ENCODE measurements around the gene PAIP2B. TPM values are rescaled to one million over a fixed set of nuclear protein-coding genes. Genes with fewer than 3 reads are reported as not detected.
A peak's percentile ranks its signal among the peaks of the same experiment; 100 is the strongest.

PAIP2B gene
- total RNA-seq, 2 experiments from 2014 or later: 3.1 to 3.4 TPM

- Mint-ChIP-seq H3K27ac (peak overlapping the region; percentile 49), H3K4me1 (ENCODE audit: low read depth) (no peaks in the 10 kb centered on the region), H3K9me3 (no peaks in the 10 kb centered on the region), H3K27me3 (no peaks in the 10 kb centered on the region), H3K4me3 (no peak overlapping the region), H3K36me3 (ENCODE audit: low read depth) (peaks cover 21% of the 10 kb centered on the region)
- ATAC-seq: no peak
- CTCF ChIA-PET: interaction anchor here (0.6 to 1.9 kb wide), 5 partner anchors 30 to 127 kb away, joined by 3 to 5 read pairs (median 4); no protein-coding TSS in a partner anchor
- intact Hi-C loops (cut with micrococcal nuclease): loop anchor here (10.0 kb wide), 1 partner anchor 125 kb away; no protein-coding TSS in a partner anchor
- no peak for DNase-seq
- POLR2A ChIA-PET: interaction anchor here (1.4 kb wide), 1 partner anchor 181 kb away, joined by 4 read pairs; the partner anchor contains the start of gene ZNF638
- TF ChIP-seq, protein P1, sequence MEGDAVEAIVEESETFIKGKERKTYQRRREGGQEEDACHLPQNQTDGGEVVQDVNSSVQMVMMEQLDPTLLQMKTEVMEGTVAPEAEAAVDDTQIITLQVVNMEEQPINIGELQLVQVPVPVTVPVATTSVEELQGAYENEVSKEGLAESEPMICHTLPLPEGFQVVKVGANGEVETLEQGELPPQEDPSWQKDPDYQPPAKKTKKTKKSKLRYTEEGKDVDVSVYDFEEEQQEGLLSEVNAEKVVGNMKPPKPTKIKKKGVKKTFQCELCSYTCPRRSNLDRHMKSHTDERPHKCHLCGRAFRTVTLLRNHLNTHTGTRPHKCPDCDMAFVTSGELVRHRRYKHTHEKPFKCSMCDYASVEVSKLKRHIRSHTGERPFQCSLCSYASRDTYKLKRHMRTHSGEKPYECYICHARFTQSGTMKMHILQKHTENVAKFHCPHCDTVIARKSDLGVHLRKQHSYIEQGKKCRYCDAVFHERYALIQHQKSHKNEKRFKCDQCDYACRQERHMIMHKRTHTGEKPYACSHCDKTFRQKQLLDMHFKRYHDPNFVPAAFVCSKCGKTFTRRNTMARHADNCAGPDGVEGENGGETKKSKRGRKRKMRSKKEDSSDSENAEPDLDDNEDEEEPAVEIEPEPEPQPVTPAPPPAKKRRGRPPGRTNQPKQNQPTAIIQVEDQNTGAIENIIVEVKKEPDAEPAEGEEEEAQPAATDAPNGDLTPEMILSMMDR (IDR thresholded peaks at IDR 0.05): no peak
Measured at GRCh38 chr2:71150082-71150816, 76.7 kb downstream of the PAIP2B start.

GRCh38 chr2:71148506-71149063 is 78.3 kb downstream of the PAIP2B start:
- intact Hi-C loops (cut with micrococcal nuclease): no loop called here
- no peaks in the 10 kb centered on the region for H3K4me1 Mint-ChIP-seq (ENCODE audit: low read depth)
- POLR2A ChIA-PET: interaction anchor here (1.0 kb wide), 1 partner anchor 11 kb away, joined by 4 read pairs; no protein-coding TSS in a partner anchor
- H3K4me3 Mint-ChIP-seq: no peak overlapping the region
- ATAC-seq: no peak
- no peaks in the 10 kb centered on the region for H3K9me3 Mint-ChIP-seq
- TF ChIP-seq, protein P1 (IDR thresholded peaks at IDR 0.05): no peak
- peaks cover 32% of the 10 kb centered on the region for H3K36me3 Mint-ChIP-seq (ENCODE audit: low read depth)
- DNase-seq: no peak
- CTCF ChIA-PET: interaction anchor here (1.0 kb wide), 1 partner anchor 9 kb away, joined by 5 read pairs; no protein-coding TSS in a partner anchor
- no peaks in the 10 kb centered on the region for H3K27me3 Mint-ChIP-seq
- no peak overlapping the region for H3K27ac Mint-ChIP-seq

DNA sequence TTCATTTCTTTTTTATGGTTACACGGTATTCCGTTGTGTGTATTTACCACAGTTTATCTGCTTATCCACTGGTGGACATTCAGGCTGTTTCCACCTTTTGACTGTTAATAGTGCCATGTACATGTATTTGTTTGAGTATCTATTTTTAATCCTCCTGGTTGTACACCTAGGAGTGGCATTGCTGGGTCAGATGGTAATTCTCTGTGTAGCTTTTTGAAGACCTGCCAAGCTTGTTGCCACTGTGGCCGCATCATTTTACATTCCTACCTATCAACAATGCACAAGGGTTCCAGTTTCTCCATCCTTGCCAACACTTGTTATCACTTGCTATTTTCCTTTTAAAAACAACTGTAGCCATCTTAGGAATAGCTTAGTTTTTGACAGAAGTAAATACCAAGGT is 83.1 kb downstream of the PAIP2B start:
- intact Hi-C loops (cut with micrococcal nuclease): no loop called here
- no peaks in the 10 kb centered on the region for H3K4me1 Mint-ChIP-seq (ENCODE audit: low read depth)
- no peak overlapping the region for H3K4me3 Mint-ChIP-seq
- H3K27ac Mint-ChIP-seq: peak overlapping the region; percentile 0
- no peaks in the 10 kb centered on the region for H3K27me3 Mint-ChIP-seq
- TF ChIP-seq, protein P1 (IDR thresholded peaks at IDR 0.05): no peak
- no peak for DNase-seq
- no peak for ATAC-seq
- ChIA-PET POLR2A (interaction anchor here (0.7 kb wide), 1 partner anchor 13 kb away, joined by 4 read pairs; no protein-coding TSS in a partner anchor), CTCF (interaction anchor here (1.0 to 3.2 kb wide), 4 partner anchors 11 to 76 kb away, joined by 3 to 8 read pairs (median 5); no protein-coding TSS in a partner anchor)
- peaks cover 50% of the 10 kb centered on the region for H3K36me3 Mint-ChIP-seq (ENCODE audit: low read depth)
- H3K9me3 Mint-ChIP-seq: no peaks in the 10 kb centered on the region

GRCh38 chr2:71136174-71136573 is 90.7 kb downstream of the PAIP2B start:
- Mint-ChIP-seq H3K27me3 (no peaks in the 10 kb centered on the region), H3K27ac (no peak overlapping the region), H3K36me3 (ENCODE audit: low read depth) (peaks cover 31% of the 10 kb centered on the region), H3K9me3 (no peaks in the 10 kb centered on the region), H3K4me3 (no peak overlapping the region), H3K4me1 (ENCODE audit: low read depth) (no peaks in the 10 kb centered on the region)
- TF ChIP-seq, protein P1 (IDR thresholded peaks at IDR 0.05): no peak
- ATAC-seq (no peak), DNase-seq (no peak)
- ChIA-PET CTCF (interaction anchor here (1.1 kb wide), 1 partner anchor 21 kb away, joined by 3 read pairs; no protein-coding TSS in a partner anchor), POLR2A (no interaction called here)
- intact Hi-C loops (cut with micrococcal nuclease): no loop called here
